Measurements from ENCODE around the gene NFIC. TPM values are rescaled to one million over a fixed set of nuclear protein-coding genes. Genes with fewer than 3 reads are reported as not detected.

The NFIC gene
- total RNA-seq, 1 donor from 2014 or later = 142 TPM

DNA sequence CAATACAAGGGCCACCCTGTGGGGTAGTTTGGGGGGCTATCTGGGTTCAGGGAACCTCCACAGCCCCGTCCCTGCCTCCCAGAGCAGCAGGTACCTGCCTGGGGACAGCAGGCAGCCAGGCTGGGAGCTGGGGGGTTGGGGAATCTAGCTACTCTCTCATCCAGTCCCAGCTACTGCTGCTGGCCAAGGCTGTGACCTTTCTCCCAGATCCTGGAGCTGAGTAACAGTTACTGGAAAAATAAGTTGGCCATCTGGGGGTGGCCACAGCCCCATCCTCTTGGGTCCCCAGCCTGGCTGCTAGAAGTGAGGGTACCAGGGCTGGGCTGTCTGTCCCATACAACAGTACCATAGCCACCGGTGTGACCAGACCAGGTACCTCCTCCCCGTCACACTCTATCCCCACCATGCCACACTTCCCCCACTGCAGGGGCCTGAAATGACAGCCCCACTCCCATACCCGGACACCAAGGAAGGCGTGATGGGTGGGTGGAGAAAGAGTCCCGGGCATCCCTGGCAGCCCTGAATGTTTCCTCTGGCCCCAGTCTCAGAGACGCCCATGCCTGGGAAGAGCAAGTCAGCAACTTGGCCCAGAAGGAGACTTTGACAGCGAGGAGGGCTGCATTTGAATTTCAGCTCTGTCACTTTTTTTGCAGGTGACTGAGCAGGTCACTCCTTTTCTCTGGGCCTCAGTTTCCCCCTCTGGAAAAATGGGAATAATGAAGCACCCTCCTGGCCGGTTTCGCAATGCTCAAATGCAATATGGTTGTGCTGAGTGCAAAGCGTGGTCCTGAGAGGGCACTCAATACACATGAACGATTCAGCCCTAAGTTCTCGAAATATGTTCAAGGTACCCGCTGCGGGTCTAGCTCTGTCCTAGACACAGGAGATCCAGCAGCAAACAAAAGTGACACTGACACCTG, 30.7 kb upstream of the NFIC start:
- H3K27me3 ChIP-seq = no peaks in the 10 kb centered on the region
- H3K4me1 ChIP-seq = peaks cover 52% of the 10 kb centered on the region
- H3K36me3 ChIP-seq = no peaks in the 10 kb centered on the region
- DNase-seq (ENCODE audit: extremely low spot score in 2 of 2) = no peak
- no peaks in the 10 kb centered on the region for H3K9me3 ChIP-seq
- peak overlapping the region in 1 of 2 donors; percentile 5 for H3K4me3 ChIP-seq
- intact Hi-C loops (cut with DNase I) = loop anchor here (10.0 kb wide), 1 partner anchor 89 kb away; no protein-coding TSS in a partner anchor
- TF ChIP-seq POLR2AphosphoS5 (IDR thresholded peaks at IDR 0.05; ENCODE audit: insufficient read depth in 1 of 2, low read depth in 1 of 2) = peak in 1 of 2 donors; percentile 41
- TF ChIP-seq, protein P1, sequence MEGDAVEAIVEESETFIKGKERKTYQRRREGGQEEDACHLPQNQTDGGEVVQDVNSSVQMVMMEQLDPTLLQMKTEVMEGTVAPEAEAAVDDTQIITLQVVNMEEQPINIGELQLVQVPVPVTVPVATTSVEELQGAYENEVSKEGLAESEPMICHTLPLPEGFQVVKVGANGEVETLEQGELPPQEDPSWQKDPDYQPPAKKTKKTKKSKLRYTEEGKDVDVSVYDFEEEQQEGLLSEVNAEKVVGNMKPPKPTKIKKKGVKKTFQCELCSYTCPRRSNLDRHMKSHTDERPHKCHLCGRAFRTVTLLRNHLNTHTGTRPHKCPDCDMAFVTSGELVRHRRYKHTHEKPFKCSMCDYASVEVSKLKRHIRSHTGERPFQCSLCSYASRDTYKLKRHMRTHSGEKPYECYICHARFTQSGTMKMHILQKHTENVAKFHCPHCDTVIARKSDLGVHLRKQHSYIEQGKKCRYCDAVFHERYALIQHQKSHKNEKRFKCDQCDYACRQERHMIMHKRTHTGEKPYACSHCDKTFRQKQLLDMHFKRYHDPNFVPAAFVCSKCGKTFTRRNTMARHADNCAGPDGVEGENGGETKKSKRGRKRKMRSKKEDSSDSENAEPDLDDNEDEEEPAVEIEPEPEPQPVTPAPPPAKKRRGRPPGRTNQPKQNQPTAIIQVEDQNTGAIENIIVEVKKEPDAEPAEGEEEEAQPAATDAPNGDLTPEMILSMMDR (IDR thresholded peaks at IDR 0.05) = no peak
- TF ChIP-seq POLR2A (IDR thresholded peaks at IDR 0.05) = no peak
- H3K27ac ChIP-seq = peak overlapping the region; percentile 96

DNA sequence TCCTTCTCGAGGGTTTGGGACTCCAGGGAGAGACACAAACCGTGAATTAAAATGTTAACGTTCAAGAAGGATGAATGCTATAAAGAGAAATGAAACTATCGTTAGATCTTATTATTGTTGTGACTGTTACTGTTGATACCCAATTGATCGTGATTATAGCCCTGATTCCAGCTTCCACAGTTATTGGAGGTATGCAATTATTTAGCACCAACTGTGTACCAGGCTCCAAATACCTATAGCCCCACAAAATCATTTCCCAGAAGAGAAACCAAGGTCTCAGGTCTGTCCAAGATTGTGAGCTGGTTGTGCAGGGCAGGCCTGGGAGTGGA, 30.1 kb upstream of the NFIC start:
- peak overlapping the region; percentile 96 for H3K27ac ChIP-seq
- peaks cover 52% of the 10 kb centered on the region for H3K4me1 ChIP-seq
- no peaks in the 10 kb centered on the region for H3K9me3 ChIP-seq
- TF ChIP-seq, protein P1 (IDR thresholded peaks at IDR 0.05) = no peak
- TF ChIP-seq POLR2AphosphoS5 (IDR thresholded peaks at IDR 0.05; ENCODE audit: insufficient read depth in 1 of 2, low read depth in 1 of 2) = no peak
- TF ChIP-seq POLR2A (IDR thresholded peaks at IDR 0.05) = no peak
- no peak for DNase-seq (ENCODE audit: extremely low spot score in 2 of 2)
- H3K36me3 ChIP-seq = no peaks in the 10 kb centered on the region
- H3K4me3 ChIP-seq = peak overlapping the region in 1 of 2 donors; percentile 19
- H3K27me3 ChIP-seq = no peaks in the 10 kb centered on the region
- intact Hi-C loops (cut with DNase I) = loop anchor here (10.0 kb wide), 1 partner anchor 88 kb away; no protein-coding TSS in a partner anchor

DNA sequence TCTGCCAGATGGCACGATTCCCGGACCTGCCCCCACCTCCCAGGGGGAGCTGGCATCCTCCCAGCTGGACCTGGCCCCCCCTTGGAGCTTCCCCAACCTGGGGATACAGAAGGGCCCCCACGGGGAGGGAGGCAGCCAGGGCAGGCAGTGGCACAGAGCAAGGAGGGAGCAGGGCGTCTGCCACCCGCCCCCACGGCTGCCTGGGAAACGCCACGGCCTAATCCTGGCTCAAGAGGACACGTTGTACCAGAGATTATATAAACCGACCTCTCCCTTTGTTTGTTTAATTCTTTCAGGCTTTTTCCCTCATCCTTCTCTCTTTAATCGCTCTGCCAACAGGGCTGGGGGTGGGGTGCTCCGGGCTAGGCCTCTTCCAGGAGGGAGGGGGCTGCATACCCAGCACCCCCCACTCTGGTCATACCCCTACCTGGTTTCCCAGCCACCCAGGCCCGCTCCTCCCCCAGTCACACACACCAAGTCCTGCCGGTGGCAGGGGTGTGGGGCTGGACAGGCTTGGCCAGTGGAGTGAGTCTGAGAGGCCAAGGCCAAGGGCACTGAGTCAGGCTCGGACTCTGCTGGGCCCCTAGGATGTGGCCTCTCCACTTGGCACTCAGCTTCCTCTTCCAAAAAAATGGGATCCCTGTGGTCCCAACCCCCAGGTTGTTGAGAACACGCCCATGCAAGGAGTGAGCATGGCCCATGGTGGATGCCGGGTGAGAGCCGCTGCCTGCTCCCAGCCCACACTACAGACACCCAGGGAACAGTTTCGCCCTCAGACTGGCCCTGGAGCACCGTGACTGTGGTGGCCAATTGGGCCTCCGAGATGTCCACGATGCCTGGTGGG, 29.5 kb upstream of the NFIC start:
- peak in 1 of 2 donors; percentile 94 for DNase-seq (ENCODE audit: extremely low spot score in 2 of 2)
- intact Hi-C loops (cut with DNase I) = loop anchor here (10.0 kb wide), 1 partner anchor 88 kb away; no protein-coding TSS in a partner anchor
- Histone ChIP-seq H3K36me3 (no peaks in the 10 kb centered on the region), H3K27ac (peak overlapping the region; percentile 96), H3K4me3 (peak overlapping the region in 1 of 2 donors; percentile 19), H3K4me1 (peaks cover 52% of the 10 kb centered on the region), H3K27me3 (no peaks in the 10 kb centered on the region), H3K9me3 (no peaks in the 10 kb centered on the region)
- TF ChIP-seq, protein P1 (IDR thresholded peaks at IDR 0.05) = peak in 1 of 3 experiments; percentile 13
- TF ChIP-seq POLR2A (IDR thresholded peaks at IDR 0.05) (peak in 1 of 2 donors; percentile 5), POLR2AphosphoS5 (IDR thresholded peaks at IDR 0.05; ENCODE audit: insufficient read depth in 1 of 2, low read depth in 1 of 2) (peak; percentile 95 to 97)

DNA sequence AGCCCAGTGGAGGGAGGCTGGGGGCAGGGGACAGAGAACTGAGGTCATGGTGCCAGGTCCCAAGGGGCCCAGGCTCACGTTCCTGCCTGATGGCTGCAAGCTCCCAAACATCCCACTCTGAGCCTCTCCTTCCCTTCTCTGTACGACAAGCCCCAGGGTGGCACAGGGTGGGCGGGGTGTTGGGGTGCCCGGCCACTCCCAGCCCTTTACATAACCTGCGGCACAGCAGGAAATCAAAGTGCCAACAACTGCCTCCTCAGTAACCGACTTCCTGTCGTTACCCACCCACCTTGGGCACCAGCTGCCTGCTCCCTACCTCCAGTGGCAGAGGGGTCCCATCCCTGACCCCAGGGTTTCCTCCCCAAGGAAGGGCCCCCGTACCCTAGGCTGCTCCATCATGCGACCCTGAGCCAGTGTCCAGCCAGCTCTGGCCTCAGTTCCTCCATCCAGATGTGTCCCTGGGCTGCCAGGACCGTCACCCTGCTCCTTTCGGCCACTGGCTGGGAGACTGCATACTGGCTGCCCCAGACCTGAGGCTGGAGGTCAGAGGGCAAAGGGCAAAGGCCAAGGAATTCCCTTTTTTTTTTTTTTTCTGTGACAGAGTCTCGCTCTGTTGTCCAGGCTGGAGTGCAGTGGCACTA, 27.7 kb upstream of the NFIC start:
- Histone ChIP-seq H3K9me3 (no peaks in the 10 kb centered on the region), H3K27ac (peak overlapping the region; percentile 96), H3K36me3 (no peaks in the 10 kb centered on the region), H3K4me3 (no peak overlapping the region), H3K4me1 (peaks cover 54% of the 10 kb centered on the region), H3K27me3 (no peaks in the 10 kb centered on the region)
- intact Hi-C loops (cut with DNase I) = loop anchor here (10.0 kb wide), 1 partner anchor 86 kb away; no protein-coding TSS in a partner anchor
- no peak for DNase-seq (ENCODE audit: extremely low spot score in 2 of 2)
- TF ChIP-seq POLR2A (IDR thresholded peaks at IDR 0.05) (no peak), POLR2AphosphoS5 (IDR thresholded peaks at IDR 0.05; ENCODE audit: insufficient read depth in 1 of 2, low read depth in 1 of 2) (peak in 1 of 2 donors; percentile 49)
- TF ChIP-seq, protein P1 (IDR thresholded peaks at IDR 0.05) = no peak
